GM04504 (cell line): ENCODE measurements around the gene ARCN1.

Source experiments
- DNase-seq: peaks from one replicate; pipeline ENCODE4 v3.0.0-alpha.2; 2012; ENCODE audit warnings: low read depth

Gene ARCN1

GRCh38 chr11:118638726-118639125 lies 66.5 kb downstream of the ARCN1 start:
- DNase-seq: no peak

GRCh38 chr11:118639899-118640298 lies 67.7 kb downstream of the ARCN1 start:
- DNase-seq: no peak

GRCh38 chr11:118640332-118641154 lies 68.3 kb downstream of the ARCN1 start:
- DNase-seq: no peak

- no peak for DNase-seq
Measured at GRCh38 chr11:118641397-118642019, 69.3 kb downstream of the ARCN1 start.

- DNase-seq: no peak
Measured at GRCh38 chr11:118643142-118643994, 71.2 kb downstream of the ARCN1 start.

GRCh38 chr11:118643995-118644345 lies 71.8 kb downstream of the ARCN1 start:
- DNase-seq: no peak

GRCh38 chr11:118644496-118644895 lies 72.3 kb downstream of the ARCN1 start:
- DNase-seq: no peak

- no peak for DNase-seq
Measured at GRCh38 chr11:118645066-118645715, 73.0 kb downstream of the ARCN1 start.

- DNase-seq: no peak
Measured at GRCh38 chr11:118646393-118646792, 74.2 kb downstream of the ARCN1 start.

- DNase-seq: no peak
Measured at GRCh38 chr11:118648291-118648690, 76.1 kb downstream of the ARCN1 start.

GRCh38 chr11:118649941-118650340 lies 77.7 kb downstream of the ARCN1 start:
- DNase-seq: no peak

GRCh38 chr11:118650366-118650765 lies 78.2 kb downstream of the ARCN1 start:
- DNase-seq: no peak

- DNase-seq: no peak
Measured at GRCh38 chr11:118651820-118652219, 79.6 kb downstream of the ARCN1 start.
